Natural killer cell treated with Interleukin-12 subunit alpha and Interleukin-12 subunit beta and Interleukin-15 and Interleukin-18, amount 100 ng/mL, for 72 hours (primary cell): ENCODE results near the gene UPP2. TPM values are rescaled to one million over a fixed set of nuclear protein-coding genes. Genes with fewer than 3 reads are reported as not detected.

Experiments
- ATAC-seq, 2 donors: fragments of 150-1000 bp; cut with Tn5 transposase in 1 of 2; sonication (Bioruptor Pico), chemical (Tn5 transposase) in 1 of 2; 2 replicates each; pipeline ENCODE4 v1.10.0; 2021
- DNase-seq: peaks from one replicate; pipeline ENCODE4 v3.0.0; 2022; ENCODE audit warnings: low spot score
- H3K27ac Mint-ChIP-seq, 2 donors: 1 replicate in 1 of 2; 2 replicates in 1 of 2; pipeline ENCODE4 v1.8.0; 2022; ENCODE audit warnings: mixed read lengths in 2 of 2, mild to moderate bottlenecking in 1 of 2, moderate library complexity in 1 of 2
- H3K27me3 Mint-ChIP-seq, 2 donors: 1 replicate in 1 of 2; 2 replicates in 1 of 2; pipeline ENCODE4 v1.8.0; 2022; ENCODE audit warnings: mixed read lengths in 2 of 2
- H3K36me3 Mint-ChIP-seq: one replicate; pipeline ENCODE4 v1.8.0; 2022; ENCODE audit warnings: mixed read lengths
- H3K4me1 Mint-ChIP-seq, 2 donors: 1 replicate in 1 of 2; 2 replicates in 1 of 2; pipeline ENCODE4 v1.8.0; 2022; ENCODE audit warnings: low read depth in 2 of 2, mixed read lengths in 2 of 2, mild to moderate bottlenecking in 1 of 2
- H3K4me3 Mint-ChIP-seq: one replicate; pipeline ENCODE4 v1.8.0; 2022; ENCODE audit warnings: mixed read lengths
- H3K9me3 Mint-ChIP-seq: 2 replicates; pipeline ENCODE4 v1.8.0; 2022; ENCODE audit warnings: mixed read lengths
- total RNA-seq, 2 donors: library from RNA; stranded (reverse); gene quantifications; one replicate each; pipeline ENCODE4 v1.2.3, GENCODE V29; 2022

UPP2 gene
- total RNA-seq, 2 donors from 2014 or later, result not detected

- Mint-ChIP-seq H3K27me3 (peaks cover 0 to 13% of the 10 kb centered on the region in 2 donors), H3K36me3 (no peaks in the 10 kb centered on the region), H3K4me1 (no peaks in the 10 kb centered on the region), H3K4me3 (no peak overlapping the region), H3K27ac (no peak overlapping the region), H3K9me3 (no peaks in the 10 kb centered on the region)
- no peak for ATAC-seq
- no peak for DNase-seq
Measured at GRCh38 chr2:158120664-158121641, 19.3 kb downstream of the UPP2 start.

- DNase-seq, result no peak
Measured at GRCh38 chr2:158124896-158125295, 23.2 kb downstream of the UPP2 start.

GRCh38 chr2:158125756-158126498 is 24.3 kb downstream of the UPP2 start:
- Mint-ChIP-seq H3K4me3 (no peak overlapping the region), H3K4me1 (no peaks in the 10 kb centered on the region), H3K36me3 (no peaks in the 10 kb centered on the region), H3K27me3 (peaks cover 0 to 13% of the 10 kb centered on the region in 2 donors), H3K9me3 (no peaks in the 10 kb centered on the region), H3K27ac (no peak overlapping the region)
- ATAC-seq (no peak), DNase-seq (no peak)

More at GRCh38 chr2:158124896-158125295, 23.2 kb downstream of the UPP2 start:
- Mint-ChIP-seq H3K4me1 (no peaks in the 10 kb centered on the region), H3K27me3 (peaks cover 0 to 13% of the 10 kb centered on the region in 2 donors), H3K27ac (no peak overlapping the region), H3K9me3 (no peaks in the 10 kb centered on the region), H3K36me3 (no peaks in the 10 kb centered on the region), H3K4me3 (no peak overlapping the region)
- ATAC-seq, result no peak

- Mint-ChIP-seq H3K36me3 (no peaks in the 10 kb centered on the region), H3K27me3 (peaks cover 4 to 17% of the 10 kb centered on the region in 2 donors), H3K4me3 (no peak overlapping the region), H3K4me1 (no peaks in the 10 kb centered on the region), H3K9me3 (no peaks in the 10 kb centered on the region), H3K27ac (no peak overlapping the region)
- no peak for ATAC-seq
- DNase-seq, result no peak
Measured at GRCh38 chr2:158127380-158127804, 25.7 kb downstream of the UPP2 start.

- no peaks in the 10 kb centered on the region for H3K36me3 Mint-ChIP-seq
- H3K9me3 Mint-ChIP-seq, result no peaks in the 10 kb centered on the region
- H3K27ac Mint-ChIP-seq, result no peak overlapping the region
- DNase-seq (no peak), ATAC-seq (no peak)
- H3K27me3 Mint-ChIP-seq, result peaks cover 4 to 26% of the 10 kb centered on the region in 2 donors
- H3K4me3 Mint-ChIP-seq, result no peak overlapping the region
- no peaks in the 10 kb centered on the region for H3K4me1 Mint-ChIP-seq
Measured at GRCh38 chr2:158128168-158128973, 26.7 kb downstream of the UPP2 start.

- ATAC-seq, result no peak
- H3K27ac Mint-ChIP-seq, result no peak overlapping the region
Measured at GRCh38 chr2:158129037-158129436, 27.4 kb downstream of the UPP2 start.

GRCh38 chr2:158130832-158131473 is 29.3 kb downstream of the UPP2 start:
- Mint-ChIP-seq H3K4me1 (no peaks in the 10 kb centered on the region), H3K27me3 (peaks cover 4 to 13% of the 10 kb centered on the region in 2 donors), H3K27ac (no peak overlapping the region), H3K36me3 (no peaks in the 10 kb centered on the region), H3K9me3 (no peaks in the 10 kb centered on the region), H3K4me3 (no peak overlapping the region)
- ATAC-seq (no peak), DNase-seq (no peak)

More at GRCh38 chr2:158129037-158129436, 27.4 kb downstream of the UPP2 start:
- peaks cover 4 to 22% of the 10 kb centered on the region in 2 donors for H3K27me3 Mint-ChIP-seq
- no peak for DNase-seq
- H3K9me3 Mint-ChIP-seq, result no peaks in the 10 kb centered on the region
- no peaks in the 10 kb centered on the region for H3K4me1 Mint-ChIP-seq
- no peak overlapping the region for H3K4me3 Mint-ChIP-seq
- H3K36me3 Mint-ChIP-seq, result no peaks in the 10 kb centered on the region

- peaks cover 4 to 13% of the 10 kb centered on the region in 2 donors for H3K27me3 Mint-ChIP-seq
- H3K4me3 Mint-ChIP-seq, result no peak overlapping the region
- no peak for DNase-seq
- H3K4me1 Mint-ChIP-seq, result no peaks in the 10 kb centered on the region
- no peak for ATAC-seq
- H3K9me3 Mint-ChIP-seq, result no peaks in the 10 kb centered on the region
- H3K27ac Mint-ChIP-seq, result no peak overlapping the region
- no peaks in the 10 kb centered on the region for H3K36me3 Mint-ChIP-seq
Measured at GRCh38 chr2:158131483-158131912, 29.8 kb downstream of the UPP2 start.

- Mint-ChIP-seq H3K4me3 (no peak overlapping the region), H3K4me1 (no peaks in the 10 kb centered on the region), H3K9me3 (no peaks in the 10 kb centered on the region), H3K27ac (no peak overlapping the region), H3K27me3 (peaks cover 4 to 13% of the 10 kb centered on the region in 2 donors), H3K36me3 (no peaks in the 10 kb centered on the region)
- DNase-seq (no peak), ATAC-seq (no peak)
Measured at GRCh38 chr2:158131919-158132566, 30.4 kb downstream of the UPP2 start.

- H3K4me3 Mint-ChIP-seq, result no peak overlapping the region
- no peaks in the 10 kb centered on the region for H3K4me1 Mint-ChIP-seq
- no peaks in the 10 kb centered on the region for H3K36me3 Mint-ChIP-seq
- no peak for ATAC-seq
- H3K27me3 Mint-ChIP-seq, result peaks cover 4 to 13% of the 10 kb centered on the region in 2 donors
- H3K27ac Mint-ChIP-seq, result no peak overlapping the region
- no peak for DNase-seq
- H3K9me3 Mint-ChIP-seq, result no peaks in the 10 kb centered on the region
Measured at GRCh38 chr2:158134055-158134454, 32.4 kb downstream of the UPP2 start.

- ATAC-seq, result no peak
- Mint-ChIP-seq H3K27me3 (peaks cover 4 to 13% of the 10 kb centered on the region in 2 donors), H3K4me3 (no peak overlapping the region), H3K27ac (no peak overlapping the region), H3K4me1 (no peaks in the 10 kb centered on the region), H3K36me3 (no peaks in the 10 kb centered on the region), H3K9me3 (no peaks in the 10 kb centered on the region)
- DNase-seq, result no peak
Measured at GRCh38 chr2:158134655-158135054, 33.0 kb downstream of the UPP2 start.

- no peaks in the 10 kb centered on the region for H3K9me3 Mint-ChIP-seq
- H3K36me3 Mint-ChIP-seq, result no peaks in the 10 kb centered on the region
- H3K4me1 Mint-ChIP-seq, result no peaks in the 10 kb centered on the region
- no peak overlapping the region for H3K27ac Mint-ChIP-seq
- ATAC-seq (no peak), DNase-seq (no peak)
- H3K27me3 Mint-ChIP-seq, result peaks cover 4 to 13% of the 10 kb centered on the region in 2 donors
- no peak overlapping the region for H3K4me3 Mint-ChIP-seq
Measured at GRCh38 chr2:158135096-158135495, 33.4 kb downstream of the UPP2 start.
